Measurements from ENCODE around the gene GON7.

DNA sequence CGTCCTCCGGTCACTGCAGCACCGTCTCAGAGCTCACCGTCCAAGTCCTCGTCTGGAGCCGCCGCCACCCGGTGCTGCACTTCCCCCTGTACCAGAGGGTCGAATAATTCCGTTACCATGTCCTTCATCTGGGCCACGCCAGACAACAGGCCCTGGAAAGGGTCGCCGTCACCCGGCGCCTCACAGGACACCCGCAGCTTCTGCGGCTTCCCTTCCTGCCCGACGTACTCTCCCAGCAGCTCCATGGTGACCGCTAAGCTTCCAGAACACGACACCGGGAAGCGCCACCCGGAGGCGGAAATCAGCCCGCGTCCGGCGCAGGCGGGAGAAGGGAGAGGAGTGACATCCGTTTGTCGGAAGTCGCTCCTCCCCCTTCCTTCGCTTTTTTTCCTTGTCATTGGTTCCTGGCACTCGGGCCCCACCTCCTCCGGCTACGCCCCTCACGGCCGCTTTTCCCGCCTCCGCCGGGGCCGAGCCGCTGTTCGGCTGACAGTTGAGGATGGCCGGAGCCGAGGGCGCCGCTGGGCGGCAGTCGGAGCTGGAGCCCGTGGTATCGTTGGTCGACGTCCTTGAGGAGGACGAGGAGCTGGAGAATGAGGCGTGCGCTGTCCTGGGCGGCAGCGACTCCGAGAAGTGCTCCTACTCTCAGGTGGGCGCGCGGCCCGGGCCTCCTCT, at the start of gene GON7, which contains the start of gene UBR7:
- peak; percentile 71 to 81 for TF ChIP-seq POLR2A (IDR thresholded peaks at IDR 0.05)
- TF ChIP-seq, protein P1, sequence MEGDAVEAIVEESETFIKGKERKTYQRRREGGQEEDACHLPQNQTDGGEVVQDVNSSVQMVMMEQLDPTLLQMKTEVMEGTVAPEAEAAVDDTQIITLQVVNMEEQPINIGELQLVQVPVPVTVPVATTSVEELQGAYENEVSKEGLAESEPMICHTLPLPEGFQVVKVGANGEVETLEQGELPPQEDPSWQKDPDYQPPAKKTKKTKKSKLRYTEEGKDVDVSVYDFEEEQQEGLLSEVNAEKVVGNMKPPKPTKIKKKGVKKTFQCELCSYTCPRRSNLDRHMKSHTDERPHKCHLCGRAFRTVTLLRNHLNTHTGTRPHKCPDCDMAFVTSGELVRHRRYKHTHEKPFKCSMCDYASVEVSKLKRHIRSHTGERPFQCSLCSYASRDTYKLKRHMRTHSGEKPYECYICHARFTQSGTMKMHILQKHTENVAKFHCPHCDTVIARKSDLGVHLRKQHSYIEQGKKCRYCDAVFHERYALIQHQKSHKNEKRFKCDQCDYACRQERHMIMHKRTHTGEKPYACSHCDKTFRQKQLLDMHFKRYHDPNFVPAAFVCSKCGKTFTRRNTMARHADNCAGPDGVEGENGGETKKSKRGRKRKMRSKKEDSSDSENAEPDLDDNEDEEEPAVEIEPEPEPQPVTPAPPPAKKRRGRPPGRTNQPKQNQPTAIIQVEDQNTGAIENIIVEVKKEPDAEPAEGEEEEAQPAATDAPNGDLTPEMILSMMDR (IDR thresholded peaks at IDR 0.05 in 4 of 5, conservative IDR thresholded peaks at IDR 0.05 in 1 of 5), result peak in 3 of 5 experiments; percentile 19 to 54 (median 48)
